Heart right ventricle (tissue), 16 donors: ENCODE measurements around the gene RDX. TPM values are rescaled to one million over a fixed set of nuclear protein-coding genes. Genes with fewer than 3 reads are reported as not detected.

ENCODE experiments used
- ATAC-seq, 8 donors: fragments of 200-7000 bp; cut with Tn5 transposase; one replicate each; pipeline ENCODE4 v1.9.1; 2020; ENCODE audit warnings: mild to moderate bottlenecking in 8 of 8, moderate library complexity in 8 of 8, moderate number of reproducible peaks in 1 of 8
- DNase-seq, 2 donors: peaks; one replicate each; pipeline ENCODE4 v3.0.0-alpha.2; 2020
- H3K27ac ChIP-seq, 10 donors: fragments of 200-600 bp; sonication (generic) in 2 of 10; one replicate each; pipeline versions ENCODE4 v1.5.0 to v1.8.0; 2020 to 2022; ENCODE audit warnings: mild to moderate bottlenecking in 3 of 10
- H3K27me3 ChIP-seq, 7 donors: fragments of 200-600 bp; one replicate each; pipeline ENCODE4 v1.8.0; 2021 to 2022; ENCODE audit warnings: mild to moderate bottlenecking in 2 of 7
- H3K36me3 ChIP-seq, 9 donors: fragments of 200-600 bp; sonication (generic) in 1 of 9; one replicate each; pipeline versions ENCODE4 v1.5.0 to v1.8.0; 2020 to 2022; ENCODE audit warnings: mild to moderate bottlenecking in 2 of 9
- H3K4me1 ChIP-seq, 9 donors: fragments of 200-600 bp; sonication (generic) in 1 of 9; one replicate each; pipeline versions ENCODE4 v1.5.0 to v1.8.0; 2020 to 2022; ENCODE audit warnings: mild to moderate bottlenecking in 4 of 9
- H3K4me3 ChIP-seq, 10 donors: fragments of 200-600 bp; sonication (generic) in 2 of 10; one replicate each; pipeline versions ENCODE4 v1.5.0 to v1.8.0; 2020 to 2022; ENCODE audit warnings: mild to moderate bottlenecking in 7 of 10, moderate library complexity in 2 of 10
- H3K9me3 ChIP-seq, 11 donors: fragments of 200-600 bp in 10 of 11; sonication (generic) in 2 of 11; one replicate each; pipeline versions ENCODE4 v1.5.0 to v1.8.0; 2013 to 2022; ENCODE audit warnings: mild to moderate bottlenecking in 2 of 11, control low read depth in 1 of 11, moderate library complexity in 1 of 11
- CTCF ChIP-seq, 9 donors: fragments of 200-600 bp; sonication (generic) in 2 of 9; IDR thresholded peaks; one replicate each; pipeline versions ENCODE4 v1.5.0 to v1.8.0; 2021 to 2022; ENCODE audit warnings: antibody characterized with exemption in 9 of 9, mild to moderate bottlenecking in 5 of 9, moderate library complexity in 1 of 9
- WGBS, 2 donors: extraction: QIAGEN DNeasy Blood & Tissue Kit; methylation state at CpG; one replicate each; pipeline ENCODE4 v1.1.7; 2013; ENCODE audit warnings: inconsistent platforms in 1 of 2; 5-methylcytosine and 5-hydroxymethylcytosine counted together
- intact Hi-C, 10 donors: fragments of 100-400 bp; cut with DNase I; formaldehyde crosslinking; loops; one replicate each; pipeline versions ENCODE4 v1.11.1 to v1.14.2; 2022
- polyA plus RNA-seq, 2 donors: library from polyadenylated mRNA; stranded (reverse); fragments of 200-250 nt; gene quantifications; one replicate each; pipeline ENCODE4 v1.2.3, GENCODE V29; 2013
- total RNA-seq, 10 donors: library from RNA; stranded (reverse); fragmentation: NEBNext Ultra II Directional in 3 of 10; extraction: Animal tissue kit (Norgen Biotek cat#: 25700) in 3 of 10; gene quantifications; one replicate each; pipeline versions ENCODE4 v1.2.1 to v1.2.4, GENCODE V29; 2021 to 2023
- donor health status: Arrhythmogenic right ventricular cardiomyopathy.
- donor health status: ischemic (EF 13 %, LVEDD 7.1; RV severe dilation, severe dysfunction).
- donor health status: healthy with polysubstance abuse.
- donor health status: DM: no; HTN: yes; CAD: no.
- donor health status: DM: no; HTN: no; CAD: no.
- donor health status: ischemic (EF 25% LVEDD 6.9; RV normal size, moderate dysfunction).
- donor health status: ischemic (EF 25% LVEDD 5.7; RV mildly dilated, moderate dysfunction).
- donor health status: healthy.
- donor health status: DM: yes; HTN: yes; CAD: no.
- donor health status: Ischemic cardiomyopathy.
- donor health status: ischemic (EF 35%, LVEDD 5.7; RV mildly dilated, moderate dysfunction).
- donor health status: nonischemic (EF 11% LVEDD 7.7; RV severe dilation, severe dysfunction).
- donor health status: DM: yes; HTN: yes; CAD: no.
- donor health status: PGD.
- donor health status: ischemic (EF 29% LVEDD 5.4; RV normal size, mild dysfunction).
- donor health status: nonischemic (EF 23%, LVEDD 6.1; RV moderate dilation, normal function).

Gene RDX
- total and polyA plus RNA-seq, 12 donors, result 28.2 to 140 (median 125) TPM

- H3K36me3 ChIP-seq, result no peaks in the 10 kb centered on the region
- DNase-seq (no peak), ATAC-seq (no peak)
- 86 to 90% methylated on average over 7 of the region's 7 CpGs for WGBS, 2 donors
- TF ChIP-seq CTCF (IDR thresholded peaks at IDR 0.05), result no peak
- H3K4me1 ChIP-seq, result no peaks in the 10 kb centered on the region
- H3K27me3 ChIP-seq, result no peaks in the 10 kb centered on the region
- no peaks in the 10 kb centered on the region for H3K9me3 ChIP-seq
- no peak overlapping the region for H3K4me3 ChIP-seq
- H3K27ac ChIP-seq, result no peak overlapping the region
- intact Hi-C loops, result no loop called here
These were observed 112.0 kb downstream of the RDX start for GRCh38 chr11:110184456-110184855.

- H3K4me3 ChIP-seq, result no peak overlapping the region
- no peak for TF ChIP-seq CTCF (IDR thresholded peaks at IDR 0.05)
- ATAC-seq, result no peak
- no peaks in the 10 kb centered on the region for H3K4me1 ChIP-seq
- H3K9me3 ChIP-seq, result no peaks in the 10 kb centered on the region
- no peaks in the 10 kb centered on the region for H3K36me3 ChIP-seq
- H3K27ac ChIP-seq, result no peak overlapping the region
- intact Hi-C loops, result no loop called here
- H3K27me3 ChIP-seq, result no peaks in the 10 kb centered on the region
- DNase-seq, result no peak
- 88 to 94% methylated on average over 5 of the region's 5 CpGs for WGBS, 2 donors
These were observed 113.5 kb downstream of the RDX start for GRCh38 chr11:110182886-110183285.

- Histone ChIP-seq H3K9me3 (no peaks in the 10 kb centered on the region), H3K27me3 (no peaks in the 10 kb centered on the region), H3K36me3 (no peaks in the 10 kb centered on the region), H3K4me3 (no peak overlapping the region), H3K27ac (no peak overlapping the region), H3K4me1 (peaks cover 0 to 11% (median 6%) of the 10 kb centered on the region in 9 donors)
- ATAC-seq, result no peak
- TF ChIP-seq CTCF (IDR thresholded peaks at IDR 0.05), result no peak
- WGBS, 2 donors, result 95% methylated on average over 4 of the region's 4 CpGs
- intact Hi-C loops, result loop anchor here in 4 of 10 donors (10.0 kb wide), 1 partner anchor 234 kb away; no protein-coding TSS in a partner anchor
- no peak for DNase-seq
These were observed 117.3 kb downstream of the RDX start for GRCh38 chr11:110179064-110179463.

GRCh38 chr11:110177086-110177456 lies 119.3 kb downstream of the RDX start:
- Histone ChIP-seq H3K4me1 (peaks cover 0 to 16% (median 8%) of the 10 kb centered on the region in 9 donors), H3K4me3 (no peak overlapping the region), H3K27ac (no peak overlapping the region), H3K27me3 (no peaks in the 10 kb centered on the region), H3K36me3 (no peaks in the 10 kb centered on the region), H3K9me3 (no peaks in the 10 kb centered on the region)
- TF ChIP-seq CTCF (IDR thresholded peaks at IDR 0.05), result no peak
- 85 to 89% methylated on average over 7 of the region's 7 CpGs for WGBS, 2 donors
- DNase-seq (no peak), ATAC-seq (no peak)
- intact Hi-C loops, result loop anchor here in 4 of 10 donors (10.0 kb wide), 1 partner anchor 232 kb away; no protein-coding TSS in a partner anchor
